Measurements from ENCODE around the gene TFE3. TPM values are rescaled to one million over a fixed set of nuclear protein-coding genes. Genes with fewer than 3 reads are reported as not detected.

TFE3 gene
- total and polyA plus RNA-seq, 5 donors from 2014 or later, result 3.4 to 44.2 (median 5.0) TPM

- Histone ChIP-seq H3K27me3 (ENCODE audit: control insufficient read depth, insufficient read depth, low read length) (no peaks in the 10 kb centered on the region), H3K9me3 (ENCODE audit: control insufficient read depth in 2 of 2, low read length in 2 of 2) (no peaks in the 10 kb centered on the region), H3K36me3 (ENCODE audit: control insufficient read depth, insufficient read depth, low read length) (no peaks in the 10 kb centered on the region), H3K4me1 (ENCODE audit: control insufficient read depth, insufficient read depth, low read length, poor library complexity, severe bottlenecking) (no peaks in the 10 kb centered on the region), H3K27ac (ENCODE audit: insufficient read depth, low read length, poor library complexity, severe bottlenecking) (no peak overlapping the region), H3K4me3 (ENCODE audit: low read depth, low read length) (no peak overlapping the region)
- Mint-ChIP-seq H3K27ac (peak overlapping the region in 1 of 3 donors; percentile 35), H3K36me3 (no peaks in the 10 kb centered on the region), H3K4me1 (peaks cover 0 to 5% (median 0%) of the 10 kb centered on the region in 4 donors), H3K4me3 (no peak overlapping the region), H3K9me3 (no peaks in the 10 kb centered on the region), H3K27me3 (no peaks in the 10 kb centered on the region)
- no peak for DNase-seq
- no peak for ATAC-seq (ENCODE audit: low read depth in 2 of 2)
These were observed 23.1 kb upstream of the TFE3 start for GRCh38 chrX:49066278-49066677.

- Histone ChIP-seq H3K4me1 (ENCODE audit: control insufficient read depth, insufficient read depth, low read length, poor library complexity, severe bottlenecking) (no peaks in the 10 kb centered on the region), H3K4me3 (ENCODE audit: low read depth, low read length) (no peak overlapping the region), H3K27me3 (ENCODE audit: control insufficient read depth, insufficient read depth, low read length) (no peaks in the 10 kb centered on the region), H3K36me3 (ENCODE audit: control insufficient read depth, insufficient read depth, low read length) (no peaks in the 10 kb centered on the region), H3K27ac (ENCODE audit: insufficient read depth, low read length, poor library complexity, severe bottlenecking) (no peak overlapping the region), H3K9me3 (ENCODE audit: control insufficient read depth in 2 of 2, low read length in 2 of 2) (no peaks in the 10 kb centered on the region)
- H3K9me3 Mint-ChIP-seq, result peaks cover 0 to 2% (median 0%) of the 10 kb centered on the region in 7 donors
- no peaks in the 10 kb centered on the region for H3K27me3 Mint-ChIP-seq
- no peaks in the 10 kb centered on the region for H3K36me3 Mint-ChIP-seq
- no peak overlapping the region for H3K4me3 Mint-ChIP-seq
- peak overlapping the region in 1 of 3 donors; percentile 94 for H3K27ac Mint-ChIP-seq
- DNase-seq (no peak), ATAC-seq (ENCODE audit: low read depth in 2 of 2) (no peak)
- peaks cover 0 to 2% (median 0%) of the 10 kb centered on the region in 4 donors for H3K4me1 Mint-ChIP-seq
These were observed 21.6 kb upstream of the TFE3 start for GRCh38 chrX:49064735-49065134.

GRCh38 chrX:49064303-49064702 is 21.1 kb upstream of the TFE3 start:
- Mint-ChIP-seq H3K9me3 (peaks cover 0 to 2% (median 0%) of the 10 kb centered on the region in 7 donors), H3K27ac (peak overlapping the region in 1 of 3 donors; percentile 94), H3K36me3 (no peaks in the 10 kb centered on the region), H3K4me3 (no peak overlapping the region), H3K4me1 (peaks cover 0 to 2% (median 0%) of the 10 kb centered on the region in 4 donors), H3K27me3 (no peaks in the 10 kb centered on the region)
- no peak overlapping the region for H3K4me3 ChIP-seq (ENCODE audit: low read depth, low read length)
- no peak overlapping the region for H3K27ac ChIP-seq (ENCODE audit: insufficient read depth, low read length, poor library complexity, severe bottlenecking)
- DNase-seq (no peak), ATAC-seq (ENCODE audit: low read depth in 2 of 2) (no peak)
- H3K9me3 ChIP-seq (ENCODE audit: control insufficient read depth in 2 of 2, low read length in 2 of 2), result no peaks in the 10 kb centered on the region
- H3K36me3 ChIP-seq (ENCODE audit: control insufficient read depth, insufficient read depth, low read length), result no peaks in the 10 kb centered on the region
- no peaks in the 10 kb centered on the region for H3K4me1 ChIP-seq (ENCODE audit: control insufficient read depth, insufficient read depth, low read length, poor library complexity, severe bottlenecking)
- no peaks in the 10 kb centered on the region for H3K27me3 ChIP-seq (ENCODE audit: control insufficient read depth, insufficient read depth, low read length)

GRCh38 chrX:49063715-49064114 is 20.6 kb upstream of the TFE3 start:
- no peak overlapping the region for H3K4me3 ChIP-seq (ENCODE audit: low read depth, low read length)
- Mint-ChIP-seq H3K36me3 (no peaks in the 10 kb centered on the region), H3K27ac (no peak overlapping the region), H3K27me3 (no peaks in the 10 kb centered on the region), H3K4me1 (peaks cover 0 to 2% (median 0%) of the 10 kb centered on the region in 4 donors), H3K9me3 (peaks cover 0 to 2% (median 0%) of the 10 kb centered on the region in 7 donors), H3K4me3 (no peak overlapping the region)
- DNase-seq, result no peak
- H3K36me3 ChIP-seq (ENCODE audit: control insufficient read depth, insufficient read depth, low read length), result no peaks in the 10 kb centered on the region
- no peak for ATAC-seq (ENCODE audit: low read depth in 2 of 2)
- no peak overlapping the region for H3K27ac ChIP-seq (ENCODE audit: insufficient read depth, low read length, poor library complexity, severe bottlenecking)
- no peaks in the 10 kb centered on the region for H3K4me1 ChIP-seq (ENCODE audit: control insufficient read depth, insufficient read depth, low read length, poor library complexity, severe bottlenecking)
- H3K9me3 ChIP-seq (ENCODE audit: control insufficient read depth in 2 of 2, low read length in 2 of 2), result no peaks in the 10 kb centered on the region
- no peaks in the 10 kb centered on the region for H3K27me3 ChIP-seq (ENCODE audit: control insufficient read depth, insufficient read depth, low read length)

GRCh38 chrX:49061916-49062315 is 18.8 kb upstream of the TFE3 start:
- H3K27me3 Mint-ChIP-seq, result no peaks in the 10 kb centered on the region
- H3K4me3 Mint-ChIP-seq, result no peak overlapping the region
- no peak overlapping the region for H3K4me3 ChIP-seq (ENCODE audit: low read depth, low read length)
- H3K27ac Mint-ChIP-seq, result peak overlapping the region in 1 of 3 donors; percentile 79
- H3K4me1 ChIP-seq (ENCODE audit: control insufficient read depth, insufficient read depth, low read length, poor library complexity, severe bottlenecking), result no peaks in the 10 kb centered on the region
- DNase-seq (no peak), ATAC-seq (ENCODE audit: low read depth in 2 of 2) (no peak)
- H3K36me3 Mint-ChIP-seq, result no peaks in the 10 kb centered on the region
- H3K4me1 Mint-ChIP-seq, result peaks cover 0 to 2% (median 0%) of the 10 kb centered on the region in 4 donors
- H3K27ac ChIP-seq (ENCODE audit: insufficient read depth, low read length, poor library complexity, severe bottlenecking), result no peak overlapping the region
- no peaks in the 10 kb centered on the region for H3K9me3 ChIP-seq (ENCODE audit: control insufficient read depth in 2 of 2, low read length in 2 of 2)
- no peaks in the 10 kb centered on the region for H3K27me3 ChIP-seq (ENCODE audit: control insufficient read depth, insufficient read depth, low read length)
- no peaks in the 10 kb centered on the region for H3K36me3 ChIP-seq (ENCODE audit: control insufficient read depth, insufficient read depth, low read length)
- H3K9me3 Mint-ChIP-seq, result peaks cover 0 to 2% (median 0%) of the 10 kb centered on the region in 7 donors

GRCh38 chrX:49061490-49061889 is 18.3 kb upstream of the TFE3 start:
- Mint-ChIP-seq H3K27ac (no peak overlapping the region), H3K27me3 (no peaks in the 10 kb centered on the region), H3K4me3 (no peak overlapping the region), H3K4me1 (peaks cover 0 to under 1% (median 0%) of the 10 kb centered on the region in 4 donors), H3K36me3 (no peaks in the 10 kb centered on the region), H3K9me3 (peaks cover 0 to 2% (median 0%) of the 10 kb centered on the region in 7 donors)
- no peak overlapping the region for H3K27ac ChIP-seq (ENCODE audit: insufficient read depth, low read length, poor library complexity, severe bottlenecking)
- H3K4me3 ChIP-seq (ENCODE audit: low read depth, low read length), result no peak overlapping the region
- no peaks in the 10 kb centered on the region for H3K4me1 ChIP-seq (ENCODE audit: control insufficient read depth, insufficient read depth, low read length, poor library complexity, severe bottlenecking)
- no peaks in the 10 kb centered on the region for H3K9me3 ChIP-seq (ENCODE audit: control insufficient read depth in 2 of 2, low read length in 2 of 2)
- no peak for DNase-seq
- ATAC-seq (ENCODE audit: low read depth in 2 of 2), result no peak
- H3K36me3 ChIP-seq (ENCODE audit: control insufficient read depth, insufficient read depth, low read length), result no peaks in the 10 kb centered on the region
- no peaks in the 10 kb centered on the region for H3K27me3 ChIP-seq (ENCODE audit: control insufficient read depth, insufficient read depth, low read length)

- no peaks in the 10 kb centered on the region for H3K36me3 Mint-ChIP-seq
These were observed 17.8 kb upstream of the TFE3 start for GRCh38 chrX:49060914-49061313.

GRCh38 chrX:49059681-49060085 is 16.5 kb upstream of the TFE3 start:
- Histone ChIP-seq H3K27ac (ENCODE audit: insufficient read depth, low read length, poor library complexity, severe bottlenecking) (no peak overlapping the region), H3K4me1 (ENCODE audit: control insufficient read depth, insufficient read depth, low read length, poor library complexity, severe bottlenecking) (no peaks in the 10 kb centered on the region), H3K36me3 (ENCODE audit: control insufficient read depth, insufficient read depth, low read length) (no peaks in the 10 kb centered on the region), H3K9me3 (ENCODE audit: control insufficient read depth in 2 of 2, low read length in 2 of 2) (no peaks in the 10 kb centered on the region), H3K4me3 (ENCODE audit: low read depth, low read length) (no peak overlapping the region), H3K27me3 (ENCODE audit: control insufficient read depth, insufficient read depth, low read length) (no peaks in the 10 kb centered on the region)
- ATAC-seq (ENCODE audit: low read depth in 2 of 2) (no peak), DNase-seq (no peak)
- H3K9me3 Mint-ChIP-seq, result peaks cover 0 to 2% (median 0%) of the 10 kb centered on the region in 7 donors
- no peak overlapping the region for H3K4me3 Mint-ChIP-seq
- H3K27ac Mint-ChIP-seq, result peak overlapping the region in 1 of 3 donors; percentile 14
- H3K36me3 Mint-ChIP-seq, result no peaks in the 10 kb centered on the region
- no peaks in the 10 kb centered on the region for H3K27me3 Mint-ChIP-seq
- H3K4me1 Mint-ChIP-seq, result peaks cover 0 to 13% (median 4%) of the 10 kb centered on the region in 4 donors

More at GRCh38 chrX:49060914-49061313, 17.8 kb upstream of the TFE3 start:
- no peak overlapping the region for H3K27ac ChIP-seq (ENCODE audit: insufficient read depth, low read length, poor library complexity, severe bottlenecking)
- no peaks in the 10 kb centered on the region for H3K36me3 ChIP-seq (ENCODE audit: control insufficient read depth, insufficient read depth, low read length)
- H3K27ac Mint-ChIP-seq, result peak overlapping the region in 1 of 3 donors; percentile 59
- H3K4me3 Mint-ChIP-seq, result no peak overlapping the region
- peaks cover 0 to 1% (median under 1%) of the 10 kb centered on the region in 4 donors for H3K4me1 Mint-ChIP-seq
- H3K9me3 ChIP-seq (ENCODE audit: control insufficient read depth in 2 of 2, low read length in 2 of 2), result no peaks in the 10 kb centered on the region
- H3K4me3 ChIP-seq (ENCODE audit: low read depth, low read length), result no peak overlapping the region
- no peaks in the 10 kb centered on the region for H3K4me1 ChIP-seq (ENCODE audit: control insufficient read depth, insufficient read depth, low read length, poor library complexity, severe bottlenecking)
- H3K27me3 ChIP-seq (ENCODE audit: control insufficient read depth, insufficient read depth, low read length), result no peaks in the 10 kb centered on the region
- ATAC-seq (ENCODE audit: low read depth in 2 of 2), result no peak
- no peaks in the 10 kb centered on the region for H3K27me3 Mint-ChIP-seq
- DNase-seq, result no peak
- H3K9me3 Mint-ChIP-seq, result peaks cover 0 to 2% (median 0%) of the 10 kb centered on the region in 7 donors

All from CD4-positive, CD25-positive, alpha-beta regulatory T cell (primary cell).